HL-60/S4 (cell line): ENCODE results near the gene ARL8B.
"Not testable (repeated sequence)": the region's sequence is repeated elsewhere in the genome, so short reads cannot be mapped to it uniquely, and the experiment has no call there.

Source experiments
- in situ Hi-C: fragments of 300-500 bp; cut with MboI; formaldehyde crosslinking; loops from 2 replicates; pipeline ENCODE4 v1.14.3; 2022; ENCODE audit warnings: low sequenced_read_pairs

ARL8B gene

DNA sequence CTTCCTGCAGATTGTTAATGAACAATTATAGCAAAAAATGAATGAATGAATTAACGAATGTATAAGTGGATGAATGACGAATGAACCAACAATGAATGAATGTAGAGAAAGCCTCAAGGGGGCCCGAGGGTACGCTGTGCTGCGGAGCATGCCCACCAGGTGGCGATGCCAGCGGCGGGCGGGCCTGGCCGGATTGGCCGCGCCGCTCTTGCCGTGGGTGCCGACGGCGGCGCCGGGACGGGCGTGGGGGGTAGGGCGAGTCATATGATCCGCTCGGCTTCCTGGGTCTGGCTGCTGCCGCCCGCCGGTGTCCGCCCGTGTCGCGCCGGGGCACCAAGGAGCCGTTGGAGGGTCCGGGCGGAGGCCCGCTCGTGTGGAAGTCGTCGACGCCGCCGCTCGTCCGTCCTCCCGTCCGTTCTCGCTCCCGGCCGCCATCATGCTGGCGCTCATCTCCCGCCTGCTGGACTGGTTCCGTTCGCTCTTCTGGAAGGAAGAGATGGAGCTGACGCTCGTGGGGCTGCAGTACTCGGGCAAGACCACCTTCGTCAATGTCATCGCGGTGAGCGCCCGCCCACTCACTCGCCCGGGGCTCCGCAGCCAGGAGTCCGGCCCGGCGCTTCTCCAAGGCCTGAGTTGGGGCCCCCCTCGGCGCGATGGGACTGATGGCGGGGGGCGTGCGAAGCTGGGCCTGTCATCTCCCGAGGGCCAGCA is at the start of gene ARL8B:
ARL8B (plus strand) TSS at position 263 of the 711 bp plus-strand sequence; CDS start at position 437, 174 bp downstream.
- in situ Hi-C loops: no loop called here

DNA sequence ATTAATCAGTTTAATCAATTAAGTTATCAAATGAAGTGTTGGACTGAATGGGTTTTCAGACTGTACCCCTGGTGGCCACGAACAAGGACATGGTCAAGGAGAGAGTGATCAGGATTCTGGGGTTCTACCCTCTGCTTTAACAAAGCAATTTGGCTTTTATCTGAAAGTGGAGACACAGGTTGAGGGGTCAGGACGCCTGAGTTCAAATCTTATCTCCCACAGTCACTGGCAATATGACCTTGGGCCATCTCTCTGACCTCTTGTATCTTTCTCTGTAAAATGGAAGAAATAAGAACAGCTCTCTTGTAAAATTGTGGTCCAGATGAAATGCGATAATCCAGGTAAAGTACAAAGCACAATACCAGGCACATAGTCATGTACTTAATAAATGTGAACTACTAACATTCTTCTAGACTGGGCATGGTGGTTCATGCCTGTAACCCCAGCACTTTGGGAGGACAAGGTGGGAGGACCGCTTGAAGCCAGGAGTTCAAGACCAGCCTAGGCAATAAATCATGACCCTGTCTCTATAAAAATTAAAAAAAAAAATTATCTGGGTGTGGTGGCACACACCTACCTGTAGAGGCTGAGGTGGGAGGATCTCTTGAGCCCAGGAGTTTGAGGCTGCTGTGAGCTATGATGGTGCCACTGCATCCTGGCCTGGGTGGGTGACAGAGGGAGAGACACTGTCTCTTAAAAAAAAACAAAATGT is 48.6 kb upstream of the ARL8B start:
- in situ Hi-C loops: no loop called here

DNA sequence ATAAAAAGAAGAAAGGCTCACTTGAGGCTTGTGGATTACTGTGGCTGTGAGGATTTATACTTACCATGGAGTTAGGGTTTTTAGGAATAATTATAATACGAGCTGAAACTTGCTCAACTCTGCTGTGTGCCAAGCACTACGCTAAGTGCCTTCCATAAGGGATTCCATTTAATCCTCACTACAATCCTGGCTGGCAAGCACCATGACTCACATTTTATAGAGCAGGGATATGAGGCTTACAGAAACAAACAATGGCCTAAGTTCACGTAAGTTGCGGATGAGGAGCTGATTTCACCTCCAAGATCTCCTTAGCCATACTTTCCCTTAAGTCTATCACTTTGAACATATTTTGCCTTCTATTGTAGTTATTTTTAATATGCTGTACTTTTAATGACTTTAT is 43.9 kb upstream of the ARL8B start:
- in situ Hi-C loops: no loop called here

DNA sequence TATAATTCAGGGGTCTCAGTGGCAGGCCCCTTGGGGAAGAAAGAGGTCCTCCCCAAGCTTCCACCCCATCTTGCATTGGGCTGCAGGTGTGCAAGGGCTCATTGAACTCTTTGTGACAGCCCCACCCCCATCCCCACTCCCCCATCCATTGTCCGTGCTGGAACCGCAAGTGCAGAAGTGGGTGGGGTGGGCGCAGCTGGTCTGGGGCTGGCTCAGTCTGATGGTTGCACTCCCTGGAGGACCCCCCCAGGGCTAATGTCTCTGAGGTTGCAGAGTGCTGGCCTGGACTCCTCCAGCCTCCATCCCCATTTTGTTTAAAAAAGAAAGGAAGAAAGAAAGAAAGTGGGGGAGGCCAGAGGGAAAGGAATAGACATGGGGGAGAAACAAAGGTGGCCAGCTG is 42.3 kb upstream of the ARL8B start:
- in situ Hi-C loops: no loop called here

DNA sequence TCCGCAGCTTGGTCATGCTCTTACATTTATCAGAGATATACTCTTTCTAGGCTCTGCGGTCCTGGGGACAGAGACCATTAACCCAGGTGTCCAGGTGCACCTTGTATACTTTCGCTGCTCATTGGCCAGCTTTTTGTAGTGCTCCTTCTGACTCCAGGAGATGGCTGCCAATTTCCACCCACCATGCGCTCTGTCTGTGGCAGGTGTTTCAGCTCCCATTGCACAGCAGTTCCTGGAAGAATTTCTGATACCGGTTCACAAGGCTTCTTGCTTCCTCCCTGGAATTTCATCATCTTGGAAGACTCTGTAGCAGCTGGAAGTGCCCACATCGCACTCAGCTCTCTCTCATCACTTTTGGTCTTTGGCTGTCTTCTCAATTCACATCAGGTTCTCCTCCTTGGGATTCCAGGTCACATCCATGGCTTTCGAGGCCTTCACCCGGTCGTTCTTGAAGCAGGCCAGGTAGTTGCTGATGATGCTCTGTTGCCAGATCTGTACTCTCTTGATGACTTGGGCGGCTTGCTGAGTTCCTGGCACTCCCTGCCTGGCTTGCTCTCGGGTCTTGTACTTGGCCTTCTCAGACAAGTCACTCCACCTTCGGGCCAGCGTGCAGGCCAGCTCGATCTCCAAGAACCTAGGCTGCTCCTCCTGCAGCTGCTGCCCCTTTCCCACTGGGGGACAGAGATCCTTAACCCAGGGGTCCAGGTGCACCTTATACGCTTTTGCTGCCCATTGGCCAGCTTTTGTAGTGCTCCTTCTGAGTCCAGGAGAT is 41.1 kb upstream of the ARL8B start:
- in situ Hi-C loops: no loop called here

DNA sequence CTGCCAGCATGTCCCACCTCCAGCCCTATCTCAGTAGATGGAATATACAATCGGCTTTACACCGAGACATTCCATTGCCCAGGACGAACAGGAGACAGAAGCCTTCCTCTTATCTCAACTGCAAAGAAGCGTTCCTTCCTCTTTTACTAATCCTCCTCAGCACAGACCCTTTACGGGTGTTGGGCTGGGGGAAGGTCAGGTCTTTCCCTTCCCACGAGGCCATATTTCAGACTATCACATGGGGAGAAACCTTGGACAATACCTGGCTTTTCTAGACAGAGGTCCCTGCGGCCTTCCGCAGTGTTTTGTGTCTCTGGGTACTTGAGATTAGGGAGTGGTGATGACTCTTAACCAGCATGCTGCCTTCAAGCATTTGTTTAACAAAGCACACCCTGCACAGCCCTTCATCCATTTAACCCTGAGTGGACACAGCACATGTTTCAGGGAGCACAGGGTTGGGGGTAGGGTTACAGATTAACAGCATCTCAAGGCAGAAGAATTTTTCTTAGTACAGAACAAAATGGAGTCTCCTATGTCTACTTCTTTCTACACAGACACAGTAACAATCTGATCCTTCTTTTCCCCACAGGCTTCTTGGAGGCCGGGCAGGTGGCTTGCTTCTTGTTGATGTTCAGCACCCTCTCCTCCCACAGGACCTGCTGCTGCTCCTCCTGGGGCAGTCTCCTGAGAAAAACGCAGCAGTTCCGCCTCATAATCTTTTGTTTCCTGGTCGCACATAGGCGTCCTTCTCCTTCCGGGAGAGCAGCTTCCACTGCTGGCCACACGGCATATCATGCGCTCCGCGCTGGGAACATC is 39.9 kb upstream of the ARL8B start:
- in situ Hi-C loops: not testable (repeated sequence)

DNA sequence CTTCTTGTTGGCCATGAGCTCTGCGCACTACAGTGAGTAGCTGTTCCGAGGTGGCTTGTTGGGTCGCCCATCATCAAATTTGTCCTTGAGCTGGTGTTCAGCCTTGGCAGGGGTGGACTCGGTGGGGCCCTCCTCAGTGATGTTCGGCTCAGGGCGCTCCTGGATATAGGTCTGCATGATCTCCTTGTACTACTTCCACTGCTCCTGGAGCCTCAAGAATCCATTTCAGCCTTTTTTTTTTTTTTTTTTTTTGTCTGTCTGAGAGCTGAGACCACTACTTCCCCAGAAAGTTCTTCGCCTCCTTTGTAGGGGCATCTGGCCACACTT is 39.3 kb upstream of the ARL8B start:
- in situ Hi-C loops: no loop called here

DNA sequence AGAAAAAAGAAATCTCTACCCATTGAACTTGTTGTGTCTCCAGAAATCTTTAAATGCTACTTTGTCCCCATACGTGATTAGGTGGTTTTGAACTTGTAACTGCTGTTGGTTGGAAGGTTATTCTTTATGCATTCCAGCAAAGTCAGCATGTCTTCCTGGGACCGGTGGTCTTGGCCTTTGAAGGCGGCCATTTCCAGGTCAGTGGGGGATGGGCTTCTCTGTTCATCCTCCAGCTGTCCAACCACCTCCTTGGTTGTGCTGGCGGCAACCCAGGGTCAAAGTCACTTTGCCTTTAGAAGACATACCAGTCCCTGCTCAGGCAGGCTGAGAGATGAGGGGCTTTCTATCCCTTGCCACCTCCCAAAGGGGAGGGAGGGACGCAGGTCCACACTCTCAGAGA is 37.9 kb upstream of the ARL8B start:
- in situ Hi-C loops: no loop called here

DNA sequence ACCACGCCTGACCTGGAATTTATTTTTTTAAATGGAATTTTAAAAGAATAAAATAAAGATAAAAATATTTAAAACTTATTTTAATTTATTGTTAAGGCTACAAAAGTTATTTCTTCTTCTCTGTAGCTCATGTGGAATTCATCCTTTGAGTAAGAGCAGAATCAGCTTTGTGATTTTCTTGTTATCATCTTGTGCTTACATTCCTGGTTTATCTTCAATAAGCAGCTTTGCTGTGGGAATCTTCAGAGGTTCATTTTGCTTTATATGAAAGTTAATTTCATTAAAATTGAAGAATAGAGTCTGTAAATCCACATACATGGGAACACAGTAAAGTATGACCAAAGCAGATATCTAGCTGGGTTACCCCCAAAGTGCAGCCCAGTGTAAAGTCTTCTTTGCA is 35.4 kb upstream of the ARL8B start:
- in situ Hi-C loops: no loop called here

DNA sequence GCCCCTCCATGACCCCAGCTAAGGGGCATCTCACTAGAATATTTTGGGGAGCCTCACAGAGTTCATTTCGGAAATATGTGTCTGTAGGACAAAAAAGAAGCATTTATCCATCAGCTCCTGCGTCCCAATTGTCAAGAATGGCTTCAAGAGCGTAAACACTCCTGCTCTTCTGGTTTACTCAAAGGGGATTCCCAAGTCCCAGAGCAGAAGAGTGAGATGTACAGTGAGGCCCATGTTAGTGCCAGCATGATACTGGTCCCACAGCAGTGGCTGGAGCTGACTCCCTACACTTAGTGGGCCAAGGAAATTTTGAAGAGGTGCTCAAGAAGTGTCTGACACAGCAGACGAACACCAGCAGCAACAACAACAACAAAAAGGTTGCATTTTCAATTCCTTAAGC is 34.9 kb upstream of the ARL8B start:
- in situ Hi-C loops: no loop called here

DNA sequence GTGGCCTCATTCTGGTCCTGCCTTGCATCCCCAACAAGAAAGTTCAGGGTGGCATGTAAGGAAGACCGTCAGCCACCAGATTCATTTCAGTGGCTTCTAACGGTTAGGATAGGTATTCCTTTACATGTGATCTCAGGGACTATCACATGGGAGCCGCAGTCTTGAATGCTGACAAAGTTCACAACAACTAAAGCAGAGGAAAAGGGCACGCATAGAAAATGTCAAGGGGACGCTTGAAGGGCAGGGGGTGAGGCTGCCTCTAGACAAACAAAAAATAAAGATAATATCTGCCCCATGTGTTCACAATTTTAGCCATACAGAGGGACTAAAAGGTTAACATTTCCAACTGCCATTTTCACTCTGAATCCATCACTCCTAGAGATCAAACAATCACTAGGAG is 31.9 kb upstream of the ARL8B start:
- in situ Hi-C loops: no loop called here

DNA sequence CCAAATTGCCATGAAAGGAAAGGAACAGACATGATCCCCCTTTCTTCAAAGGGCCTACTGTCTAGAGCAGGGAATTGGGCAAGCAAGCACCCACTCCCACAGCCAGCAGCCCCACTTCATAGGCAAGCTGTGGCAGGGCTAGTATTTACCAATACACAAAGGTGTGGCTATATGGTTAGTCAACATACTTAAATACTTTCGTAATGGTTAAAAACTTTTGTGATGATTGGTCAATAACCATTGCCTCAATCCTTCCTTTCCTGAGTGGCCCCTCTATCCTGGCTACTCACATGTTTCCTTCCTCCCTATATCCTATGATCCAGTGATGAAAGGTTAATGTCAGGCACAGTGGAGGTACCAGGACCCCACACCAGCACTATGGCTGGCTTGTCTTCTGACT is 30.1 kb upstream of the ARL8B start:
- in situ Hi-C loops: no loop called here

DNA sequence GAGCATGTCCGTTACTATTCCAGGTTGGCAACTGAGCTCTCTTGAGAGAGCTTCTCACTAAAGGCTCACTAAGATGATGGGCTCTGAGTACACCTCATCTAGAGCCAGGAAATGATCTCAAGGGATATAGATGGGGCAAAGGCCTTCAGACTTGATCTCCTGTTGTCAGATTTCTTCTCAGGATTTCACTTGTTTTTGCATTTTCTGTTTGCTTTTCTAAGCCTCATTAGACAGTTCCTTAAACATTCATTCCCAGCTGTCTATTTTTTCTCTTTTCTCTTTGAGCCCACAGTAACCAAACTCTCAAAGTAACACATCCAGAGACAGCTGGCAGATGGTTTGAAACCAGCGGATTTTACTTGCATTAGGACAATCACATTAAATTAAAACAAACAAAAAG is 28.4 kb upstream of the ARL8B start:
- in situ Hi-C loops: no loop called here

DNA sequence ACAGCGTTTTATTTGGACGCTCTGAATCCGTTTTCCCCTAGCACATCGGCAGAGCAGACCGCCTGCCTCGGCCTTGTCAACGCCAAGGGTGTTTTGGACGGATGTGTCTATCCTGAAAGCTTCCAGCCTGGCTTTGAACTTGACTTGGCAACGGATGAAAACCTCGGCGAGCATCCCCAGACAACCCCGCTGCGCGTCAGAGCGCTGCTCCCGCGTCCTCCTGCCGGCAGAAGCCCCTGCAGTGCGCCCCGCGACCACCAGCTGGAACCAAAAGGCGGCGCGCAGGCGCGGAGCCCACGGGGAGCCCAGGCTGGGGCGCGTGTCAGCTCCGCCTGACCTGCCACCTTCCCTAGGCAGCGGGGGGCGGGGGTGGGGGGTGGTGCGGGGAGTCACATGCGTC is 26.2 kb upstream of the ARL8B start:
- in situ Hi-C loops: no loop called here

DNA sequence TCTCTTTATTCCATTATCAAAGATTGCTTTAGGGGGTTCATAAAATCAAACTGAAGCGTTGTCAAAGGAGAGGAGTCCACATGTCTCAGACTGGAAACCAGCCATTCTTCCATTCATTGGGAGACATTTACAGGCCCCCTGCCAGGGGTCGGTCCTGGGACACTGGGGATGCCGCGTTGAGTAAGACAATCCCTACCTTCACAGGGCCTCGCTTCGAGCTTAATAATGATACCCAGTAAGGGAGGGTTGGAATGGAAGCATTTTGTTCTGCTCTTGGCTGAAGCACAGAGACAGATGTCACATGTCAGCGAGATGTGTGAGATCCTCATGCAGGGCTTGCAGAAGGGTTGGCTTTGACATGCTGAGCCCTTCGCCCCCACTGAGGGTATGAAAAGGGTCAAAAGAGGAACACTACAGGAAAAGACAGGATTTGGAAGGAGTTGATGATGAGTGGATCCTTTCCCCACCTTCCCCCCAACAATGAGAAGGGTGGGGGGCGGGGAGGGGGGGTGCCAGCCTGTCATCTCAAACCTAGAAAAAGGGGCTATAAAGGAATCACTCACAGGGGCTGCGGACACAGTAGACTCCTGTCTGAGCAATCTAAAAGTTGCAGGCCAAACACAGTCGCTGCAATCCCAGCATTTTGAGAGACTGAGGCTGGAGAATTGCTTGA is 25.6 kb upstream of the ARL8B start:
- in situ Hi-C loops: no loop called here

DNA sequence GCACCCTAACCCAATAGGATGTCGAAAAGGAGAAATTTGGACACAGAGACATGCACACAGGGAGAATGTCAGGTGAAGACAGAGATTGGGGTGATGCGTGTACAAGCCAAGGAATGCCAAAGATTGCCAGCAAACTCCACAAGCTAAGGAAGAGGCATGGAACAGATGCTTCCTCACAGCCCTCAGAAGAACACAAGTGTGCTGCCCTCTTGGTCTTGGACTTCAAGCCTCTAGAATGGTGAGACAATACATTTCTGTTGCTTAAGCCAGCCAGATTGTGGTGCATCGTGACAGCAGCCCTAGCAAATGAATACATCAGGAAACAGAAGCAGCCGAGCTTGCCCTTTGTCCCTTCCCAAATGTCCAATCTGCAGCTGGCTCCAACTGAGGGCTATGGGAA is 23.7 kb upstream of the ARL8B start:
- in situ Hi-C loops: no loop called here

DNA sequence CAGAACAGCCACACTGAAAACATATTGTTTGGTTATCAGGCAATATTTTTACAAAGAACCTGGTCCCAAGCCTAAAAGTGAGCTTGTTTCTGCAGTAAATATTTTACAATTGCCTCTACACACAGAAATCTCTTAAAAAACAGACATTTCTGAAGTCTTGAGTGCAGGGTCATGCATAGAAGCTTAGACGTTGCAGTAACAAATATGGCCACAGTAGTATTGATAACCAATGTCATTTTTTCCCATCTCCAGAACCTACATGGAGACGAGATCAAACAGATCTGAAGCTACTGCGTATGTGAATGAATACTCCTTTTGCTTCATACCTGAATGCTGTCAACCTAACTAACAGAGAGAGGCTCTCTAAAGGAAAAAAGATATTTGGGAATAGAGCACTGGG is 19.6 kb upstream of the ARL8B start:
- in situ Hi-C loops: no loop called here

DNA sequence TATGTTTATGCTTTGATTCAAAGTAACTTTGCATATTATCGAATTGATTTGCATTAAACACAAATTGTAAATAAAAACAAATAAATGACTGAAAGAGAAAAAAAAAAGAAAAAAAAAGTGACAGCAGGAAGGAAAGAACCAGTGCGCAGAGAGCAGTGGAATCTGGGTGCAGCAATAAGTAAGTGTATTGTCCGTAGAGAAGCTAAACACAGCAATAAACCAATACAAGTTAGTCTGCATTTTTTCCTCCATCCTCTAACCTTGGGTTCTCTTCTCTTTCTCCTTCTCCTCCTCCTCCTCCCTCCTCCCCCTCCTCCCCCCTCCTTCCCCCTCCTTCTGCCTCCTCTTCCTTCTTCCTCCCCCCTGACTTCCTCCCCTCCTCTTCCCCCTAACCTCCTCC is 18.3 kb upstream of the ARL8B start:
- in situ Hi-C loops: no loop called here

DNA sequence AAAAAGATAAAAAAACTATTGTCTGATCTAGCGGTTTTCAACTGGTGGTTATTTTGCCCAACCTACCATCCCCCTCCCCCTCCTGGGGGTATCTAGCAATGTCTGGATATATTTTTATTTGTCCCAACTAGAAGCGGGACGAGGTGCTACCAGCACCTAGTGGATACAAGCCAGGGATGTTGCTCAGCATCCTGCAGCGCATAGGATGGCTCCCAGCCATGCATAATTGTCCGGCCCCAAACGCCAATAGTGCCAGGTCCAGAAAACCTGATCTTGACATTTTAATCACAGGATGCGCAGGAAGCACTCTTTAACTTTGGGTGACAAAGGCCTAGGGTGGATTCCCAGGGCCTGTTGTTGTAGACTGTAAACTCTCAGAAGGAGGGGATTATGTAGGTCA is 17.0 kb upstream of the ARL8B start:
- in situ Hi-C loops: no loop called here

DNA sequence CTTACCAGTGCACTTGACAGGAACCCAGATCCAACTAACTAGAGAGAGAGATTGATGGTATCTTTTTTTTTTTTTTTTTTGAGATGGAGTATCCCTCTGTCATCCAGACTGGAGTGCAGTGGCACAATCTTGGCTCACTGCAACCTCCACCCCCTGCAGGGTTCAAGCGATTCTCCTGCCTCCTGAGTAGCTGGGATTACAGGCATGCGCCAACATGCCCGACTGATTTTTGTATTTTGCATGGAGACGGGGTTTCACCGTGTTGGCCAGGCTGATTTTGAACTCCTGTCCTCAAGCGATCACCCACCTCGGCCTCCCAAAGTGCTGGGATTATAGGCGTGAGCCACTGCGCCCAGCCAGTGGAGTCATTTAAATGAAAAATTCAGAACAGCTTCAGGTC is 15.7 kb upstream of the ARL8B start:
- in situ Hi-C loops: not testable (repeated sequence)

DNA sequence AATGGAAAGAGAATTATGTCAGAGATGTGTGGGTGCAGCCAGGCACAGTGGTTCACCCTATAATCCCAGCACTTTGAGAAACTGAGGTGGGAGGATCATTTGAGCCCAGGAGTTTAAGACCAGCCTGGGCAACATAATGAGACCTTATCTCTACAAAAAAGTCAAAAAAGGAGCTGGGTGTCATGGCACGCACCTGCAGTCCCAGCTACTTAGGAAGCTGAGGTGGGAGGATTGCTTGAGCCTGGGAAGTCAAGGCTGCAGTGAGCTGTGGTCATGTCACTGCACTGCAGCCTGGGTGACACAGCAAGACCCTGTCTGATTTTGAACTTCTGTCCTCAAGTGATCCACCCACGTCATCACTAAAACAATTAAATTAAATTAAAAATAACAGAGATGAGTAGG is 15.2 kb upstream of the ARL8B start:
- in situ Hi-C loops: not testable (repeated sequence)
